Measurements from ENCODE around the gene OPN3.

The OPN3 gene

DNA sequence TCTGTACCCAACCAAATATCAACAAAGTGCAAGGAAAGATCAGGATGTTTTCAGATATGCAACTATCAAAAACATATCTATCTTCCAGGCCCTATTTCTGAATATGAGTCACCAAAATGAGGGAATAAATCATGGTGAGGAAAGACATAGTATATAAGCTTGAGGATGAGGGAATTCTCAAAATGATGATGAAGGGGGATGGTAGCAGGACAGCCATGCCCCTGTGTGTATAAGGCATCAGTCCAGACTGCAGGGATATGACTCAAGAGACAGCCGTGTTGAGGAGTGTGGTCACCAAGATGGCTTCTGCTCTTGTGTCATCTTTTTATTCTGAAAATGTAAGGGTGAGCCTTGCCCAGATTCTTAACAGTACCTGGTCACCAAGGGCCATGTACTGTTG lies 7.5 kb upstream of the OPN3 start:
- no peak overlapping the region for H3K27ac ChIP-seq
- no peak overlapping the region for H2AFZ ChIP-seq
- no peaks in the 10 kb centered on the region for H3K79me2 ChIP-seq
- TF ChIP-seq, protein P1, sequence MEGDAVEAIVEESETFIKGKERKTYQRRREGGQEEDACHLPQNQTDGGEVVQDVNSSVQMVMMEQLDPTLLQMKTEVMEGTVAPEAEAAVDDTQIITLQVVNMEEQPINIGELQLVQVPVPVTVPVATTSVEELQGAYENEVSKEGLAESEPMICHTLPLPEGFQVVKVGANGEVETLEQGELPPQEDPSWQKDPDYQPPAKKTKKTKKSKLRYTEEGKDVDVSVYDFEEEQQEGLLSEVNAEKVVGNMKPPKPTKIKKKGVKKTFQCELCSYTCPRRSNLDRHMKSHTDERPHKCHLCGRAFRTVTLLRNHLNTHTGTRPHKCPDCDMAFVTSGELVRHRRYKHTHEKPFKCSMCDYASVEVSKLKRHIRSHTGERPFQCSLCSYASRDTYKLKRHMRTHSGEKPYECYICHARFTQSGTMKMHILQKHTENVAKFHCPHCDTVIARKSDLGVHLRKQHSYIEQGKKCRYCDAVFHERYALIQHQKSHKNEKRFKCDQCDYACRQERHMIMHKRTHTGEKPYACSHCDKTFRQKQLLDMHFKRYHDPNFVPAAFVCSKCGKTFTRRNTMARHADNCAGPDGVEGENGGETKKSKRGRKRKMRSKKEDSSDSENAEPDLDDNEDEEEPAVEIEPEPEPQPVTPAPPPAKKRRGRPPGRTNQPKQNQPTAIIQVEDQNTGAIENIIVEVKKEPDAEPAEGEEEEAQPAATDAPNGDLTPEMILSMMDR (IDR thresholded peaks at IDR 0.05): no peak
- no peaks in the 10 kb centered on the region for H3K27me3 ChIP-seq (ENCODE audit: control insufficient read depth, insufficient read depth, low read length)
- no peaks in the 10 kb centered on the region for H3K4me1 ChIP-seq
- H3K36me3 ChIP-seq (ENCODE audit: control insufficient read depth, insufficient read depth, low read length): no peaks in the 10 kb centered on the region
- no peak overlapping the region for H3K9ac ChIP-seq
- no peak overlapping the region for H3K4me3 ChIP-seq (ENCODE audit: low read depth, low read length)
- H3K4me2 ChIP-seq (ENCODE audit: low read length): no peak overlapping the region
- no peaks in the 10 kb centered on the region for H3K9me3 ChIP-seq (ENCODE audit: control insufficient read depth, low read length)

- Histone ChIP-seq H3K27ac (no peak overlapping the region), H3K79me2 (no peaks in the 10 kb centered on the region), H3K9ac (no peak overlapping the region), H3K36me3 (ENCODE audit: control insufficient read depth, insufficient read depth, low read length) (no peaks in the 10 kb centered on the region), H3K4me2 (ENCODE audit: low read length) (no peak overlapping the region), H3K4me1 (no peaks in the 10 kb centered on the region), H3K4me3 (ENCODE audit: low read depth, low read length) (no peak overlapping the region), H2AFZ (no peak overlapping the region), H3K9me3 (ENCODE audit: control insufficient read depth, low read length) (no peaks in the 10 kb centered on the region), H3K27me3 (ENCODE audit: control insufficient read depth, insufficient read depth, low read length) (no peaks in the 10 kb centered on the region)
- TF ChIP-seq, protein P1 (IDR thresholded peaks at IDR 0.05): no peak
Measured at GRCh38 chr1:241646201-241646600, 6.0 kb upstream of the OPN3 start.

- Histone ChIP-seq H3K4me2 (ENCODE audit: low read length) (no peak overlapping the region), H3K36me3 (ENCODE audit: control insufficient read depth, insufficient read depth, low read length) (no peaks in the 10 kb centered on the region), H2AFZ (no peak overlapping the region), H3K27ac (no peak overlapping the region), H3K79me2 (no peaks in the 10 kb centered on the region), H3K27me3 (ENCODE audit: control insufficient read depth, insufficient read depth, low read length) (no peaks in the 10 kb centered on the region), H3K4me1 (no peaks in the 10 kb centered on the region), H3K4me3 (ENCODE audit: low read depth, low read length) (no peak overlapping the region), H3K9ac (no peak overlapping the region), H3K9me3 (ENCODE audit: control insufficient read depth, low read length) (no peaks in the 10 kb centered on the region)
- TF ChIP-seq, protein P1 (IDR thresholded peaks at IDR 0.05): no peak
Measured at GRCh38 chr1:241645199-241645598, 5.0 kb upstream of the OPN3 start.

DNA sequence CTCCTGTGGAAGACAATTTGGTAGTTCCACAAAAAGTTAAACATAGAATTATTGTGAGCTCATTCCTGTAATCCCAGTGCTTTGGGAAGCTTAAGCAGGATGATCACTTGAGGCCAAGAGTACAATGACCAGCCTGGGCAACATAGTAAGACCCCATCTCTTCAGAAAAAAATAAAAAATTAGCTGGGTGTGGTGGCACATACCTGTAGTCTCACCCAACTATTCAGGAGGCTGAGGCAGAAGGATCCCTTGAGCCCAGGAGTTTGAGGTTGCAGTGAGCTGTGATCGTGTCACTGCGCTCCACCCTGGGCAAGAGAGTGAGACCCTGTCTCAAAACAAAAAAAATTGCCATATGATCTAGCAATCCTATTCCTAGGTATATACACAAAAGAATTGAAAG lies 4.1 kb upstream of the OPN3 start:
- TF ChIP-seq, protein P1 (IDR thresholded peaks at IDR 0.05): no peak
- Histone ChIP-seq H2AFZ (no peak overlapping the region), H3K36me3 (ENCODE audit: control insufficient read depth, insufficient read depth, low read length) (no peaks in the 10 kb centered on the region), H3K9me3 (ENCODE audit: control insufficient read depth, low read length) (no peaks in the 10 kb centered on the region), H3K79me2 (no peaks in the 10 kb centered on the region), H3K4me3 (ENCODE audit: low read depth, low read length) (no peak overlapping the region), H3K4me1 (no peaks in the 10 kb centered on the region), H3K4me2 (ENCODE audit: low read length) (no peak overlapping the region), H3K27me3 (ENCODE audit: control insufficient read depth, insufficient read depth, low read length) (no peaks in the 10 kb centered on the region), H3K9ac (no peak overlapping the region), H3K27ac (no peak overlapping the region)

GRCh38 chr1:241642593-241642944 lies 2.4 kb upstream of the OPN3 start:
- peaks cover 2% of the 10 kb centered on the region for H3K4me1 ChIP-seq
- H3K36me3 ChIP-seq (ENCODE audit: control insufficient read depth, insufficient read depth, low read length): no peaks in the 10 kb centered on the region
- H3K27ac ChIP-seq: no peak overlapping the region
- TF ChIP-seq, protein P1 (IDR thresholded peaks at IDR 0.05): no peak
- no peaks in the 10 kb centered on the region for H3K79me2 ChIP-seq
- H2AFZ ChIP-seq: no peak overlapping the region
- H3K4me2 ChIP-seq (ENCODE audit: low read length): no peak overlapping the region
- no peak overlapping the region for H3K9ac ChIP-seq
- H3K27me3 ChIP-seq (ENCODE audit: control insufficient read depth, insufficient read depth, low read length): no peaks in the 10 kb centered on the region
- no peak overlapping the region for H3K4me3 ChIP-seq (ENCODE audit: low read depth, low read length)
- no peaks in the 10 kb centered on the region for H3K9me3 ChIP-seq (ENCODE audit: control insufficient read depth, low read length)

All from parathyroid adenoma (tissue), 2 donors.